ENCODE results near the gene LMF1. TPM values are rescaled to one million over a fixed set of nuclear protein-coding genes. Genes with fewer than 3 reads are reported as not detected.

The LMF1 gene
- total RNA-seq, 2 experiments from 2014 or later: 17.0 to 31.4 TPM

DNA sequence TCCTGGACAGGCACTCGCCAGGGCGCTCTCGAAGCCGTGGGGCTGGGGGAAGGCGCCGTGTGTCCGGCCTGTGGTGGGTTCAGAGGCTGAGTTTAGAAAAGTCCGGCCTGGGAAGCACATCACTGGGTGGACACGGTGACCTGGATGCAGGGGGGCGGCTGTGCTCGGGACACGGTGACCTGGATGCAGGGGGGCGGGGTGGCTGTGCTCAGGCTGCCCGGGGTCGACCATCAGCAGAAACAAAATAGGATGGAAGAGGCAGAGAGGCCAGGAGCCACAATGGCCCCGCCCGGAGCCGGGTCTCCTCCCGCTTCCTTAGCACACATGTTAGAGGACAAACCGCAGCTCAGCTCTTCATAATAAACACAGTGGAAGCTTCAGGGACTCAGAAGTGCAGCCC lies 127.0 kb downstream of the LMF1 start:
- no peak overlapping the region for H2AFZ ChIP-seq (ENCODE audit: low read length)
- no peak overlapping the region for H3K4me2 ChIP-seq (ENCODE audit: low read length)
- no peak for DNase-seq (ENCODE audit: low spot score)
- no peaks in the 10 kb centered on the region for H4K20me1 ChIP-seq (ENCODE audit: insufficient read depth, low read length)
- no peak overlapping the region for H3K4me3 ChIP-seq (ENCODE audit: low read depth, low read length, poor library complexity, severe bottlenecking)
- POLR2A ChIA-PET: no interaction called here
- intact Hi-C loops (cut with micrococcal nuclease; ENCODE audit: unreplicated experiment): no loop called here
- TF ChIP-seq EZH2phosphoT487 (IDR thresholded peaks at IDR 0.05; ENCODE audit: borderline replicate concordance, low read depth, low read length): no peak
- TF ChIP-seq, protein P1, sequence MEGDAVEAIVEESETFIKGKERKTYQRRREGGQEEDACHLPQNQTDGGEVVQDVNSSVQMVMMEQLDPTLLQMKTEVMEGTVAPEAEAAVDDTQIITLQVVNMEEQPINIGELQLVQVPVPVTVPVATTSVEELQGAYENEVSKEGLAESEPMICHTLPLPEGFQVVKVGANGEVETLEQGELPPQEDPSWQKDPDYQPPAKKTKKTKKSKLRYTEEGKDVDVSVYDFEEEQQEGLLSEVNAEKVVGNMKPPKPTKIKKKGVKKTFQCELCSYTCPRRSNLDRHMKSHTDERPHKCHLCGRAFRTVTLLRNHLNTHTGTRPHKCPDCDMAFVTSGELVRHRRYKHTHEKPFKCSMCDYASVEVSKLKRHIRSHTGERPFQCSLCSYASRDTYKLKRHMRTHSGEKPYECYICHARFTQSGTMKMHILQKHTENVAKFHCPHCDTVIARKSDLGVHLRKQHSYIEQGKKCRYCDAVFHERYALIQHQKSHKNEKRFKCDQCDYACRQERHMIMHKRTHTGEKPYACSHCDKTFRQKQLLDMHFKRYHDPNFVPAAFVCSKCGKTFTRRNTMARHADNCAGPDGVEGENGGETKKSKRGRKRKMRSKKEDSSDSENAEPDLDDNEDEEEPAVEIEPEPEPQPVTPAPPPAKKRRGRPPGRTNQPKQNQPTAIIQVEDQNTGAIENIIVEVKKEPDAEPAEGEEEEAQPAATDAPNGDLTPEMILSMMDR (conservative IDR thresholded peaks at IDR 0.05; ENCODE audit: low read length): no peak
- no peaks in the 10 kb centered on the region for H3K9me2 ChIP-seq (ENCODE audit: insufficient read depth, low read length)
- no peak overlapping the region for H3K27ac ChIP-seq (ENCODE audit: low read depth, low read length, poor library complexity, severe bottlenecking)
- H3K4me1 ChIP-seq (ENCODE audit: insufficient read depth, low read length, poor library complexity, severe bottlenecking): no peaks in the 10 kb centered on the region
- CTCF ChIA-PET (ENCODE audit: unreplicated experiment): no interaction called here
- H3K9me3 ChIP-seq (ENCODE audit: low read length): no peaks in the 10 kb centered on the region
- H3K79me2 ChIP-seq (ENCODE audit: insufficient read depth, low read depth, low read length): no peaks in the 10 kb centered on the region
- no peaks in the 10 kb centered on the region for H3K36me3 ChIP-seq (ENCODE audit: insufficient read depth, low read length)
- no TSS peak for BruUV-seq (replicated peaks)

DNA sequence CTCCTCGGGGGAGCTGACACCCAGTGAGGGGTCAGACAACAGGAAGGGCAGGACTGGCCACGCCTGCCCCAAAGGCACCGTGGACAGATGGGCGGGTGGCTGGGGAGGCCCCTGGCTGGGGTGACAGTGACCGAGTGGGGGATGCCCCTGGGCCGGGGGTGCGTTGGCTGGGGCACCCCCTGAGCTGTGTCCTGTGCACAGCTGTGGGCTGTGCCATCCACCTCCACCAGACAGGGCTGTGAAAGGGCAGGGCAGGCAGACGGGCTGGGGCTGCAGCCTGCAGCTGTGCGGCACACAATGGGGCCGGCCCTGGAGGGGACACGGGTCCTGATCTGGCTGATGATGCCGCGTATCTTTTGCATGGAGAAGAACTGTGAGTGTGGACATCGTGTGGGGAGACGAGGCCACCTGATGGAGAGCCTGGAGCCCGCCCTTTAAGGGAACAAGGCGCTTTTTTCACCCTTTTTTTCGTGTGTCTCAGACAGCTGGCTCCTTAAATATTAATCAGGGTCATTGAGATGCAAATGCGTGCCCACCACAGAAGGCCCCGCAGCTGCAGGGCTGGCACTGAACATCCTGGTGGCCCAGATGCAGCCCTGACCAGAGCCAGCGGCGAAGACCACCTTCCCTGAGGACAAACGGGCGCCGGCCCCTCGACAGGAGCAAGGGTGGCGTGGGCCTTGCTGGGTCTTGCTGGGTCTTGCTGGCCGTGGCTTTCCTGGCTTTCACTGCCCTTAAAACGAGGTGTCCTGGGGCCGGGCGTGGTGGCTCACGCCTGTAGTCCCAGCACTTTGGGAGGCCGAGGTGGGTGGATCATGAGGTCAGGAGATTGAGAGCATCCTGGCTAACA lies 127.8 kb downstream of the LMF1 start:
- no peaks in the 10 kb centered on the region for H4K20me1 ChIP-seq (ENCODE audit: insufficient read depth, low read length)
- DNase-seq (ENCODE audit: low spot score): no peak
- no peak for TF ChIP-seq EZH2phosphoT487 (IDR thresholded peaks at IDR 0.05; ENCODE audit: borderline replicate concordance, low read depth, low read length)
- TF ChIP-seq, protein P1 (conservative IDR thresholded peaks at IDR 0.05; ENCODE audit: low read length): no peak
- no peak overlapping the region for H3K27ac ChIP-seq (ENCODE audit: low read depth, low read length, poor library complexity, severe bottlenecking)
- no peaks in the 10 kb centered on the region for H3K9me3 ChIP-seq (ENCODE audit: low read length)
- intact Hi-C loops (cut with micrococcal nuclease; ENCODE audit: unreplicated experiment): no loop called here
- H3K4me1 ChIP-seq (ENCODE audit: insufficient read depth, low read length, poor library complexity, severe bottlenecking): no peaks in the 10 kb centered on the region
- no TSS peak for BruUV-seq (replicated peaks)
- no peak overlapping the region for H3K4me2 ChIP-seq (ENCODE audit: low read length)
- ChIA-PET CTCF (ENCODE audit: unreplicated experiment) (no interaction called here), POLR2A (no interaction called here)
- H3K36me3 ChIP-seq (ENCODE audit: insufficient read depth, low read length): no peaks in the 10 kb centered on the region
- no peaks in the 10 kb centered on the region for H3K79me2 ChIP-seq (ENCODE audit: insufficient read depth, low read depth, low read length)
- no peak overlapping the region for H3K4me3 ChIP-seq (ENCODE audit: low read depth, low read length, poor library complexity, severe bottlenecking)
- no peak overlapping the region for H2AFZ ChIP-seq (ENCODE audit: low read length)
- H3K9me2 ChIP-seq (ENCODE audit: insufficient read depth, low read length): no peaks in the 10 kb centered on the region

DNA sequence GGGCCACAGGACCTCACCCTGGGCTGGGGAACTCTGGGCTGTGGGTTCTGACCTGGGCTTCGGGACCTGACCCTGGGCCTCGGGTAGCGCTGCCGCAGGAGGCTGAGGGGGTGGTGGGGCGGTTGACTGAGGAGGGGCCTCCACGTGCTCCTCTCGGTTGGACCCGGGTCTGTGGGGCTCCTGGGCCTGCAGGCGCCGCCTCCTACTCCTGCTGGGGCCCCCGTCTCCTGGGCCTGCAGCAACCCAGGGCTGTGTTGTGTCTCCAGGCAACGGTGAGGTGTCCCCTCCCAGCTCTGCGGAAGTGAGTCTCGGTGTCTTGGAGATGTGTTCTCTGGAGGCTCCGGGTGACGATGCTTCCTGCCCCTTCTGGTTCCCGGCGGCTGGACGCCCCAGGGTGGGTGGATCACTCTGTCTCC lies 128.7 kb downstream of the LMF1 start:
- CTCF ChIA-PET (ENCODE audit: unreplicated experiment): no interaction called here
- Histone ChIP-seq H3K36me3 (ENCODE audit: insufficient read depth, low read length) (no peaks in the 10 kb centered on the region), H3K27ac (ENCODE audit: low read depth, low read length, poor library complexity, severe bottlenecking) (no peak overlapping the region), H4K20me1 (ENCODE audit: insufficient read depth, low read length) (no peaks in the 10 kb centered on the region), H3K4me1 (ENCODE audit: insufficient read depth, low read length, poor library complexity, severe bottlenecking) (no peaks in the 10 kb centered on the region), H2AFZ (ENCODE audit: low read length) (no peak overlapping the region), H3K4me3 (ENCODE audit: low read depth, low read length, poor library complexity, severe bottlenecking) (no peak overlapping the region), H3K9me2 (ENCODE audit: insufficient read depth, low read length) (no peaks in the 10 kb centered on the region), H3K4me2 (ENCODE audit: low read length) (no peak overlapping the region), H3K79me2 (ENCODE audit: insufficient read depth, low read depth, low read length) (no peaks in the 10 kb centered on the region), H3K9me3 (ENCODE audit: low read length) (no peaks in the 10 kb centered on the region)
- intact Hi-C loops (cut with micrococcal nuclease; ENCODE audit: unreplicated experiment): no loop called here
- no peak for TF ChIP-seq EZH2phosphoT487 (IDR thresholded peaks at IDR 0.05; ENCODE audit: borderline replicate concordance, low read depth, low read length)
- TF ChIP-seq, protein P1 (conservative IDR thresholded peaks at IDR 0.05; ENCODE audit: low read length): no peak
- POLR2A ChIA-PET: no interaction called here
- no TSS peak for BruUV-seq (replicated peaks)
- no peak for DNase-seq (ENCODE audit: low spot score)

Data from OCI-LY7 (cell line).